GM12874 (cell line): ENCODE measurements around the gene FOXP2.

Experiments used
- CTCF ChIP-seq: IDR thresholded peaks from 2 replicates; pipeline ENCODE4 v1.5.1; 2011; ENCODE audit warnings: low read depth, mild to moderate bottlenecking, control low read depth, low read length, moderate library complexity; ENCODE audit not compliant: insufficient read depth

FOXP2 gene

DNA sequence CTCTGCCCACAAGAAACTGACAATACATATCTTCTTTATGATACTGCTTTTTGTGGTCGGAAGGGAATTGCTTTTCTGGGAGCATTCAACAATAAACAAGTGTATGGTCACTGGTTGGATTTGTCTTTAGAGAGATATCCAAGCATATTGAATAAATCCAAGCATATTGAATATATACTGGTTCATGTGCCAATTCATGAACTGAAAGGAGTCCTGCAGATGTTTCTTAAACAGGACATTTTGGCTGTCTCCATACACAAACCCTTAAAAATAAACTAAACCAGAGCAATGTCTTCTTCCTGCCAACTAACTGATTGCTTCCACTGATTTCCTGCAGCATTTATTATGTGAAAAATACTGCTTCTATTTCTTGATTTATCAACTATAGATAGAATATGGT lies 173.9 kb downstream of the FOXP2 start:
- no peak for TF ChIP-seq CTCF

GRCh38 chr7:114589436-114589835 lies 174.8 kb downstream of the FOXP2 start:
- no peak for TF ChIP-seq CTCF

DNA sequence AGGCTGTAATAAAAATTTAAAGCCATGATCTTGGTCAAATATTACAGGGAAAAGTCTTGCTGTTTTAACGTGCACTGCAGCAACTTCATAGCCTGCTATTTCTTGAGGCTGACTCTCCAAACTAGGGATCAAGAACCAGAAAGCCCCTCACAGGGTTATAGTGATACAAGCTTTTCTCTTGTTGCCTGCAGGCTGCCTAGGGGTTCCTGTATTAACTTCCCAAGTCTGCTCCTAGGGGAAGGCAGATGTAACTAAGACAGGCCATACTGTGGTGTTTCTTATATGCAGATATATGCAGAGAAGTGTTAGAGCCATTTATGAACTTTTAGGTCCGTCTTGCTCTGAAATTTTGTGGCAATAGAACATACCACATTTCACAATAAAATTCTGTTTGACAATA lies 175.7 kb downstream of the FOXP2 start:
- no peak for TF ChIP-seq CTCF

- no peak for TF ChIP-seq CTCF
Observed at GRCh38 chr7:114598946-114599345, 184.3 kb downstream of the FOXP2 start.

- TF ChIP-seq CTCF: no peak
Observed at GRCh38 chr7:114606100-114606499, 191.5 kb downstream of the FOXP2 start.

DNA sequence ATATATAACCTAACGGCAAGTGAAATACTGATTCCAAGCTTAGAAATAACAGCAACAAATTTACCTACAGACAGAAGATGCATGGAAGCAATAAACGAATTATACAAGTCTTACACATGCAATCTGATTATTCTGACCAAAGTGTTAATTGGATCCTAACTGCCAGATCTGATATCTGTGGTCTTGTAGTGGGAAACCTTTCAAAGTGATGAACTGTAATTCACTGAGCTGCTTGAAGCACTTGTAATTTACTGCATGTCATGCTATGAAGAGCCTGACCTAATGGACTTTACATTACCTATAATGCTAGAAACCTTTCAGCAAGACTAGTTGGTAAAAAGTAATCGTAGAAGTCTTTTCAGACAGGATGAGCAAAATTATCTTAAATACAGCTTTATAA lies 205.6 kb downstream of the FOXP2 start:
- no peak for TF ChIP-seq CTCF

- no peak for TF ChIP-seq CTCF
Observed at GRCh38 chr7:114622221-114622620, 207.6 kb downstream of the FOXP2 start.

DNA sequence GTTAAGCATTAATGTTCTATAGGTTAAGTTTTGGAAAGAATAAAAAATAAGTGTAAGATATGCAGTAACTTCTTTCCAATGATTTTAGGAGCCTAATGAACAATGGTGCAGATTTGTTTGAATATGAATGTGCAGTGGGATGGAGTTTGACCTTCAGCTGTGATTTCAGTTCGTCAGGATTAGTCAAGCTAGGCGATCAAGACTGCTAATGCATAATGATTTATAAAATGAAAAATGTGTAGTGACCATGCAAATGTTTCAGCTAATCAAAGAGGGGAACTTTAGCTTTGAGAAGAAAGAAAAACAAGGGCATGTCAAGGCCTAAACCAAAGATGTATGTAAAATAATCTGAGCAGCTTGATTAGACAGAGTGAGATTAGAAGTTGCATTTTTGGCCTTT lies 208.5 kb downstream of the FOXP2 start:
- TF ChIP-seq CTCF: no peak
